Natural killer cell (primary cell): ENCODE results near the gene KCNH1. TPM values are rescaled to one million over a fixed set of nuclear protein-coding genes. Genes with fewer than 3 reads are reported as not detected.
A peak's percentile ranks its signal among the peaks of the same experiment; 100 is the strongest.

Experiments
- ATAC-seq, 3 donors: fragments of 150-1000 bp in 2 of 3; fragments of 200-7000 bp in 1 of 3; cut with Tn5 transposase; 1 replicate in 1 of 3; 2 replicates in 2 of 3; pipeline ENCODE4 v1.10.0; 2021; ENCODE audit warnings: mild to moderate bottlenecking in 2 of 3, moderate library complexity in 2 of 3
- DNase-seq, 2 donors: peaks; one replicate each; pipeline versions ENCODE4 v3.0.0 to v3.0.0-alpha.2; 2013 to 2021; ENCODE audit warnings: mixed read lengths in 1 of 2
- H3K27ac ChIP-seq: one replicate; pipeline ENCODE4 v1.5.1; 2013; ENCODE audit warnings: mild to moderate bottlenecking, low read length
- H3K27me3 ChIP-seq: one replicate; pipeline ENCODE4 v1.6.1; 2013; ENCODE audit warnings: low read length; ENCODE audit not compliant: control insufficient read depth, insufficient read depth
- H3K36me3 ChIP-seq: one replicate; pipeline ENCODE4 v1.6.1; 2013; ENCODE audit warnings: low read length; ENCODE audit not compliant: control insufficient read depth, insufficient read depth
- H3K4me1 ChIP-seq: one replicate; pipeline ENCODE4 v1.6.1; 2013; ENCODE audit warnings: low read length; ENCODE audit not compliant: control insufficient read depth, insufficient read depth
- H3K4me3 ChIP-seq: one replicate; pipeline ENCODE4 v1.5.1; 2013; ENCODE audit warnings: low read length
- H3K9me3 ChIP-seq: one replicate; pipeline ENCODE4 v1.6.1; 2013; ENCODE audit warnings: low read length; ENCODE audit not compliant: control insufficient read depth, insufficient read depth
- H3K27ac Mint-ChIP-seq, 2 donors: one replicate each; pipeline ENCODE4 v1.8.0; 2022; ENCODE audit warnings: mild to moderate bottlenecking in 2 of 2, mixed read lengths in 2 of 2, moderate library complexity in 1 of 2
- H3K27me3 Mint-ChIP-seq, 2 donors: one replicate each; pipeline ENCODE4 v1.8.0; 2022; ENCODE audit warnings: low read depth in 2 of 2, mixed read lengths in 2 of 2
- H3K36me3 Mint-ChIP-seq: one replicate; pipeline ENCODE4 v1.8.0; 2022; ENCODE audit warnings: mixed read lengths
- H3K4me1 Mint-ChIP-seq, 2 donors: one replicate each; pipeline ENCODE4 v1.8.0; 2022; ENCODE audit warnings: mixed read lengths in 2 of 2
- H3K4me3 Mint-ChIP-seq: one replicate; pipeline ENCODE4 v1.8.0; 2022; ENCODE audit warnings: mild to moderate bottlenecking, moderate library complexity, mixed read lengths
- H3K9me3 Mint-ChIP-seq, 2 donors: one replicate each; pipeline ENCODE4 v1.8.0; 2022; ENCODE audit warnings: mixed read lengths in 2 of 2
- CTCF ChIP-seq: fragments of 200-600 bp; IDR thresholded peaks from one replicate; pipeline ENCODE4 v1.8.0; 2022; ENCODE audit warnings: antibody characterized with exemption
- WGBS: methylation state at CpG from one replicate; pipeline ENCODE4 v1.1.7; 2013; ENCODE audit warnings: missing lambda C conversion rate; ENCODE audit not compliant: insufficient coverage; 5-methylcytosine and 5-hydroxymethylcytosine counted together
- intact Hi-C: fragments of 100-400 bp; cut with micrococcal nuclease; formaldehyde crosslinking; loops from one replicate; pipeline ENCODE4 v1.14.2; 2022
- total RNA-seq, 4 donors: library from RNA; stranded (reverse); fragments of 120-200 nt in 1 of 4; gene quantifications; one replicate each; pipeline versions ENCODE4 v1.2.3 to v1.2.4, GENCODE V29; 2013 to 2022

KCNH1 gene
- total RNA-seq, 3 donors from 2014 or later (not counting 1 experiment from before 2014, with no cell fraction given): not detected

GRCh38 chr1:210683403-210684047 lies 450.4 kb downstream of the KCNH1 start:
- Histone ChIP-seq H3K4me3 (no peak overlapping the region), H3K36me3 (no peaks in the 10 kb centered on the region), H3K9me3 (no peaks in the 10 kb centered on the region), H3K27ac (no peak overlapping the region), H3K27me3 (no peaks in the 10 kb centered on the region), H3K4me1 (no peaks in the 10 kb centered on the region)
- Mint-ChIP-seq H3K9me3 (no peaks in the 10 kb centered on the region), H3K27ac (no peak overlapping the region), H3K4me1 (peaks cover 0 to 4% of the 10 kb centered on the region in 2 donors), H3K4me3 (no peak overlapping the region), H3K36me3 (no peaks in the 10 kb centered on the region), H3K27me3 (no peaks in the 10 kb centered on the region)
- ATAC-seq: no peak
- TF ChIP-seq CTCF: no peak
- intact Hi-C loops: no loop called here
- DNase-seq: no peak
- 92% methylated on average over 33 of the region's 33 CpGs for WGBS

DNA sequence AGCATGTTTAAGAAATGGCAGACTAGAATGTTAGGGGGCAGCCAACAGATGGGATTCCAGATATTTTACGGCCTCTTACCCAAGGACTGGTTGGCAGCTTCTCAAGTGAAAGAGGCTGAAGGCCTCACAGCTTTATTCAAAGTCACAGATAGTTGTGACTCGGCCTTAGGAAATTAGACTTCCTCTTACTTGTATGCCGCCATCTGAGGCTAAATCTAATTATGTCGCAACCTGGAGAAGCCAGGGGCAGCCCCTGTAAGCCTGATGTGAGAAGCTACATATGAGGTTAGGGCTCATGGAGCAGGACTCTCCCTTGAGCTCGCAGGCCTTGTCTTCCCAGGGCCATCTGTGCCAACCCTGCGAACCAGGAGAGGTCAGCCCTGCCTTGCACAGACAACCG lies 452.8 kb downstream of the KCNH1 start:
- ATAC-seq: peak in 1 of 3 donors; percentile 16
- intact Hi-C loops: no loop called here

DNA sequence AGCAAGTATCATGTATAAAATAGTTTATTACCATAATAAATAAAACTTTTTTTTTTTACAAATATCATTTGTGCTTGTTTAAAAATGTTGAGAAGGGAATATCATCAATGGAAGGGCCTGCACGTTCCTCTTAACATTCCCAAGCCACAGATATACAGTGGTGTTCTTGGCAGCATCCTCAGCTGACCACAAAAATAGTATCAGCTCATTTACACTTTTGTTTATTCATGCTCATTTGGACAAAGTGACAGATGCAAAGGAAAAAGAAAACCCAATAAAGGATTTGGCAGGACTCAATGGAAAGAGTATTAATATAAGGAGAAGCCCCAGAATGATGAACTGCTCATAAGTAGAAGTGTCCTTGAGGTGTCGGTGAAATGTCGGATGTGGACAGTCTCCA lies 455.6 kb downstream of the KCNH1 start:
- 96% methylated on average over 2 of the region's 3 CpGs for WGBS

More for the DNA sequence above, 452.8 kb downstream of the KCNH1 start:
- no peaks in the 10 kb centered on the region for H3K9me3 ChIP-seq
- H3K4me1 ChIP-seq: no peaks in the 10 kb centered on the region
- H3K27me3 ChIP-seq: no peaks in the 10 kb centered on the region
- no peaks in the 10 kb centered on the region for H3K36me3 ChIP-seq
- no peak overlapping the region for H3K27ac Mint-ChIP-seq
- H3K4me1 Mint-ChIP-seq: peaks cover 0 to 4% of the 10 kb centered on the region in 2 donors
- no peak overlapping the region for H3K4me3 Mint-ChIP-seq
- TF ChIP-seq CTCF: no peak
- no peaks in the 10 kb centered on the region for H3K9me3 Mint-ChIP-seq
- no peak for DNase-seq
- H3K4me3 ChIP-seq: no peak overlapping the region
- H3K36me3 Mint-ChIP-seq: no peaks in the 10 kb centered on the region
- H3K27ac ChIP-seq: no peak overlapping the region
- WGBS: 83% methylated on average over 7 of the region's 7 CpGs
- H3K27me3 Mint-ChIP-seq: no peaks in the 10 kb centered on the region

More for the DNA sequence above, 455.6 kb downstream of the KCNH1 start:
- TF ChIP-seq CTCF: no peak
- Mint-ChIP-seq H3K36me3 (no peaks in the 10 kb centered on the region), H3K27me3 (no peaks in the 10 kb centered on the region), H3K4me1 (no peaks in the 10 kb centered on the region), H3K27ac (no peak overlapping the region), H3K9me3 (no peaks in the 10 kb centered on the region), H3K4me3 (no peak overlapping the region)
- Histone ChIP-seq H3K36me3 (no peaks in the 10 kb centered on the region), H3K4me1 (no peaks in the 10 kb centered on the region), H3K4me3 (no peak overlapping the region), H3K9me3 (no peaks in the 10 kb centered on the region), H3K27me3 (no peaks in the 10 kb centered on the region), H3K27ac (no peak overlapping the region)
- DNase-seq (no peak), ATAC-seq (no peak)
- intact Hi-C loops: no loop called here
